ENCODE data around the gene CDC37. TPM values are rescaled to one million over a fixed set of nuclear protein-coding genes. Genes with fewer than 3 reads are reported as not detected.
"Not testable (repeated sequence)": the region's sequence is repeated elsewhere in the genome, so short reads cannot be mapped to it uniquely, and the experiment has no call there.

The CDC37 gene
- polyA plus RNA-seq, 2 of the 4 experiments (the other 2 are of a cell fraction): 152 to 214 TPM

- TF ChIP-seq KDM5A (IDR thresholded peaks at IDR 0.05) (0 out of 2 replicates have a peak, but pooled peaks have one; percentile 17), ZC3H11A (IDR thresholded peaks at IDR 0.05) (no peak), TFCP2L1 (CRISPR knock-in tag; IDR thresholded peaks at IDR 0.05) (no peak), FOSB (CRISPR knock-in tag; IDR thresholded peaks at IDR 0.05) (no peak), HMGXB4 (CRISPR knock-in tag; IDR thresholded peaks at IDR 0.05; ENCODE audit: borderline replicate concordance) (no peak)
Measured at GRCh38 chr19:10380313-10381102, 22.8 kb downstream of the CDC37 start, which contains the start of gene TYK2 (continued).

DNA sequence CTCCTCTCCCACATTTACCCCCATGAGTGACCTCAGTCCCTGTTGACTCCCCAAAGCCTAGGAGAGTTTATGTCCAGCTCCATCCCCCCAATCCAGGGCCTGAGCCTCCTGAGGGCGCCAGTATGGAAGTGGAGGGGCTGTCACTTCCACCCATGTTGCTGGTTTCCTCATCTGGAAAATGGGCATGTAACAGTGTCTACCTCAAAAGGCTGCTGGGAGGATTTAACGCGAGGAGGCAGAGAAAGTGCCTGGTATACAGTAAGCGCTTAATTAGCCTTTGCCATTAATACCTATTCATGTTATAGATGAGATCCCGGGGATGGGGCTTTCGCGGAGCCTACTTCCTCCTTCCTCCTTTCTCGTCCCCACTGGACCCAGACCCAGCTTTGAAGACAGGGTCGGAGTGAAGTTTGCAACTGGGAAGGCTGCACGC, 23.4 kb downstream of the CDC37 start:
- peak overlapping the region; percentile 92 to 97 for H3K27ac ChIP-seq
- CTCF ChIA-PET: interaction anchor here (0.9 to 6.1 kb wide), 7 partner anchors 9 to 337 kb away, joined by 3 to 31 read pairs (median 20); partner anchors contain the start of genes DNM2, ICAM1 and ICAM4
- FAIRE-seq (no peak), ATAC-seq (peak; percentile 17 to 21; a peak in 4 of 6 replicates), DNase-seq (ENCODE audit: low read depth in 1 of 2, low spot score in 1 of 2) (no peak)
- peak overlapping the region; percentile 91 for H3K4me3 ChIP-seq
- POLR2A ChIA-PET: interaction anchor here (0.6 to 1.8 kb wide), 9 partner anchors 9 to 121 kb away, joined by 3 to 12 read pairs (median 4); partner anchors contain the start of genes ICAM1, ICAM5 and RAVER1
- H3K4me2 ChIP-seq: peak overlapping the region; percentile 75
- peaks cover 9% of the 10 kb centered on the region; the same call in 1 of the 3 replicates for H3K4me1 ChIP-seq
- H3K9me3 ChIP-seq: no peaks in the 10 kb centered on the region
- TF ChIP-seq KDM1A (IDR thresholded peaks at IDR 0.05; ENCODE audit: low read depth): 0 out of 2 replicates have a peak, but pooled peaks have one; percentile 24
- TF ChIP-seq PHF8 (IDR thresholded peaks at IDR 0.05; ENCODE audit: borderline replicate concordance, low read depth): peak; percentile 58; the same call in 1 of the 2 replicates
- TF ChIP-seq CBX2 (IDR thresholded peaks at IDR 0.05; ENCODE audit: borderline replicate concordance, low read depth): no peak
- WGBS (ENCODE audit: missing lambda C conversion rate): 2% methylated on average over 10 of the region's 10 CpGs

DNA sequence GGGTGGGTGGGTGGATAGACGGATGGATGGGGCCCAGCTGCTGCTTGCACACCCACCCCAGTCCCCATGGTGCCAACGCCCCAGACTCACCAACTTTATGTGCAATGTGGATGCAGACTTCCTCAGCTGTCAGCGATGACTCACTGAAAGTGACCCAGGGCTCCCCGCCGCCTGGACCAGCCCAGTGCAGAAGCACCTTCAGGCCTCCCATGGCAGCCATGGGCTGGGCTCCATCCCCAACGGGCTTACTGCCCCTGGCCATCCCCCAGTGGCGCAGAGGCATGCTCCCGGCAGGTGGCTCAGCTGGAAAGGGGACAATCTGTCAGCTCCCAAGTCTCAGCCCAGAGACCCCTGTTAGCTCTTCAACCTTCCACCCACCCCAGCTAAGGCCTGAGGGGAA, 25.2 kb downstream of the CDC37 start:
- H3K9me3 ChIP-seq: no peaks in the 10 kb centered on the region
- H3K4me1 ChIP-seq: peaks cover 9% of the 10 kb centered on the region; the same call in 1 of the 3 replicates
- CTCF ChIA-PET: interaction anchor here (0.6 to 6.1 kb wide), 5 partner anchors 11 to 118 kb away, joined by 3 to 31 read pairs (median 7); no protein-coding TSS in a partner anchor
- H3K27ac ChIP-seq: no peak overlapping the region
- POLR2A ChIA-PET: no interaction called here
- no peak for FAIRE-seq
- DNase-seq (ENCODE audit: low read depth in 1 of 2, low spot score in 1 of 2): no peak
- no peak for TF ChIP-seq BHLHE40 (IDR thresholded peaks at IDR 0.05; ENCODE audit: low read depth, low read length)
- TF ChIP-seq RARB (CRISPR knock-in tag; IDR thresholded peaks at IDR 0.05): no peak
- TF ChIP-seq, protein P1, sequence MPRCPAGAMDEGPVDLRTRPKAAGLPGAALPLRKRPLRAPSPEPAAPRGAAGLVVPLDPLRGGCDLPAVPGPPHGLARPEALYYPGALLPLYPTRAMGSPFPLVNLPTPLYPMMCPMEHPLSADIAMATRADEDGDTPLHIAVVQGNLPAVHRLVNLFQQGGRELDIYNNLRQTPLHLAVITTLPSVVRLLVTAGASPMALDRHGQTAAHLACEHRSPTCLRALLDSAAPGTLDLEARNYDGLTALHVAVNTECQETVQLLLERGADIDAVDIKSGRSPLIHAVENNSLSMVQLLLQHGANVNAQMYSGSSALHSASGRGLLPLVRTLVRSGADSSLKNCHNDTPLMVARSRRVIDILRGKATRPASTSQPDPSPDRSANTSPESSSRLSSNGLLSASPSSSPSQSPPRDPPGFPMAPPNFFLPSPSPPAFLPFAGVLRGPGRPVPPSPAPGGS (IDR thresholded peaks at IDR 0.05): no peak
- TF ChIP-seq HEYL (CRISPR knock-in tag; IDR thresholded peaks at IDR 0.05): no peak
- TF ChIP-seq FOXS1 (CRISPR knock-in tag; IDR thresholded peaks at IDR 0.05): no peak
- TF ChIP-seq RCOR1 (IDR thresholded peaks at IDR 0.05; ENCODE audit: low read depth, low read length): no peak
- TF ChIP-seq, protein P2, sequence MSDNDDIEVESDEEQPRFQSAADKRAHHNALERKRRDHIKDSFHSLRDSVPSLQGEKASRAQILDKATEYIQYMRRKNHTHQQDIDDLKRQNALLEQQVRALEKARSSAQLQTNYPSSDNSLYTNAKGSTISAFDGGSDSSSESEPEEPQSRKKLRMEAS (IDR thresholded peaks at IDR 0.05): no peak
- no peak for TF ChIP-seq ESRRA (IDR thresholded peaks at IDR 0.05; ENCODE audit: borderline replicate concordance, low read length)
- TF ChIP-seq RAD21 (conservative IDR thresholded peaks at IDR 0.05 in 1 of 2, IDR thresholded peaks at IDR 0.05 in 1 of 2): no peak
- 94% methylated on average over 5 of the region's 8 CpGs for WGBS (ENCODE audit: missing lambda C conversion rate)
- no peak overlapping the region for H3K4me3 ChIP-seq
- ATAC-seq: no peak
- no peak overlapping the region for H3K4me2 ChIP-seq

DNA sequence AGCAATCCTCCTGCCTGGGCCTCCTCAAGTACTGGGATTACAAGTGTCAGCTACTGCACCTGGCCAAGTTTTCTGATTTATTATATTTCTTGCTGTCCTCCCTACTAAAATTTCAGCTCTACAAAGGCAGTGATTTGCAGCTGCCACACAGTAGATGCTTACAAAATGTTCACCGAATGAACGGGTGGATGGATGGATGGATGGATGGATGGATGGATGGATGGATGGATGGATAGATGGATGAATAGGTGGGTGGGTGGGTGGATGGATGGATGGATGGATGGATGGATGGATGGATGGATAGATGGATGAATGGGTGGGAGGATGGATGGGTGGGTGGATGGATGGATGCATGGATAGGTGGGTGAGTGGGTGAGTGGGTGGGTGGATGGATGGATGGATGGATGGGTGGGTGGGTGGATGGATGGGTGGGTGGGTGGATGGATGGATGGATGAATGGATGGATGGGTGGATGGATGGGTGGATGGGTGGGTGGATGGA, 26.2 kb downstream of the CDC37 start:
- ATAC-seq; H3K4me3 ChIP-seq; H3K9me3 ChIP-seq; POLR2A ChIA-PET; H3K27ac ChIP-seq; DNase-seq (ENCODE audit: low read depth in 1 of 2, low spot score in 1 of 2); FAIRE-seq; H3K4me2 ChIP-seq; H3K4me1 ChIP-seq: not testable (repeated sequence)
- WGBS (ENCODE audit: missing lambda C conversion rate): 94% methylated on average over 2 of the region's 2 CpGs
- CTCF ChIA-PET: interaction anchor here (2.6 kb wide), 1 partner anchor 14 kb away, joined by 7 read pairs; no protein-coding TSS in a partner anchor
